HG03457 (cell line): ENCODE data around the gene EFCAB10.
"Not testable (repeated sequence)": the region's sequence is repeated elsewhere in the genome, so short reads cannot be mapped to it uniquely, and the experiment has no call there.

ENCODE experiments used
- ATAC-seq: cut with Tn5 transposase; IDR thresholded peaks from one replicate; pipeline ENCODE4 v1.9.1; 2021; ENCODE audit warnings: moderate number of reproducible peaks; ENCODE audit not compliant: unreplicated experiment

Gene EFCAB10

DNA sequence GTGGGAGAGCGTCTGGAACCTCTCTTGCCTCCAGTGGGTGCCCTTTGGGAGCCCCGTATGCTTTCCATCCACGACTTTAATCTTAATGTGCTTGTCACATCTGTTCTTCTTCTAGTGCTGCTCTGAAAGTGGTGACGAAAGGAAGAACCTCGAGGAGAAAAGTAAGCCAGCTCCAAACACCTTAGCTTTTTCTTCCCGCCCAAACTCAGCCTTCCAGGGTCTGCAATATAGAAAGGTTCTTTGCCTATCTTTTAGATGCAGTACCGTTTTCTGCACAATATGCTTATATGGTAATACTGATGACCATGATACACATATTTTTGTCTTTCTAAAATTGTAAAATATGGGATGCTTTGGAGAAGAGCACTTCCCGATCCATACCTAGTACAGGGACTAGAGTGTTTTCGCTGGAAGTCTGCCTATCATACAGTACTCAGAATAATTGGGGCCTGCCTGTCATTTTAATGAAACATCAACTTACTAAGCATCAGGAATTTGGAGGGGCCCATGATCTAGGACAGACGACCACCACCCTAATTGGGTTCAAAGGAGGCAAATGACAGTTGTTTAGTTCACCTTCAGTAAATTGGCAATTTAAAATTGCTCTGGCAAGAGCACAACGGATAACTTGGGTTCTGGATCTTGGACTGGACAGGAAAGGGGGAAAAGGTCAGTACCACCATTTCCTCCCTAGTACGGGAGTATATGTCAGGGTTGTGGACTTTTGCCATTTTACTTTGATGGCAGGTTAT is 48.4 kb downstream of the EFCAB10 start:
- ATAC-seq = no peak

DNA sequence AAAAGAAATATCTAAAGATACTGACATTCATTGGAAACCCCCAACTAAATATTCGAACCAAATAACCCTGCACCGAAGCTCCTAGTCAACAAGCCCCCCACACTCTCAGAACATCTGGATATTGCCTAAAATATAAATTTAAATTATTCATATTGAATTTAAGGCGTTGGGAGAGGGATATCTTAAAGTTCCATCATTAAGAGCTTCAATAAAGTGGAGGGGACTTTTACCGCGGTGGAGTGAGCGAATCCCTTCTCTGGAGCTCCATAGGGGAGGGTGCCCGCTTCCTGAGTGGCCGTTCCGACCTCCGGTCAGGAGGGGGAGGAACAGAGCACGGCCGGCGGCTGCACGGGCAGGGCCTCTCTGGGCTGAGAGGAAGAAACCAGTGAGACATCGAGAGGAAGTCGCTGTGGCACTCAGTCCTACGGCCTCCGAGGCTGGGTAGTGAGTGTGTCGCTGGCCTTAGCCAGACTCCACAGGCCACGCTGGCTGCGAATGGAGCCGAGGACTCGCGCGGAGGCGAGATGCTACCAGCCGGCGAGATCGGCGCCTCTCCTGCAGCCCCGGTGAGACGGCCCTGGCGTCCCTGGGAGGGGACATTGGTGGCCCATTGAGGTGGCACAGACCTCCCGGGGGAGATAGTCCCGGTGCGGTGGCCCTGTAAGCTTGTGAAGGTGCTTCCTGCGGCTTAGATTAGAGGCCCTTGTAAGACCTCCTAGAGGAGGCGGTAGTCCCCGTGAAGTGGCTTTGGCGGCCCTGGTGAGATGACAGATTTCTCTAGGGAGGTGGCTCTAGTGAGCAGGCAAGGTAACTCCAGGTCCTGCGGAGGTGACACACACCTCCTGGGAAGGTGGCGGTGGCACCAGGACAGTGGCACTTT is 49.3 kb downstream of the EFCAB10 start, which contains the start of gene RINT1:
TSS of gene RINT1 (plus strand) at position 410 of the 880 bp plus-strand sequence. CDS start at position 525, 115 bp downstream.
- ATAC-seq = peak; percentile 91

- no peak for ATAC-seq
Observed at GRCh38 chr7:105530546-105530945, 50.7 kb downstream of the EFCAB10 start.

DNA sequence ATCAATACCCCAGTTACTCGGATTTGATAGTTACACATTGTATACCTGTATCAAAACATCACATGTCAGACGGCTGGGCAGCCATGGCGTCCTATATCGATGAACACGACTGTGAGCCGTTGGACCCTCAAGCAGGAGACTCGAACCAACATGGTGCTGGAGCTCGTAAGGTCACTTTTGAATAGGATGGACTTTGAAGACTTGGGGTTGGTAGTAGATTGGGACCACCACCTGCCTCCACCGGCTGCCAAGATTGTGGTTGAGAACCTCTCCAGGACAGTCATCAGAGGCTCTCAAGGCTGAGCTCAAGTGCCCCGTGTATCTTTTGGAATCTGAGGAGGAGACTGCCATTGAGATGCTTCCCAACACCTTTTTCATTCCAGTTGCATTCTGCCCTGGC is 51.2 kb downstream of the EFCAB10 start:
- ATAC-seq = no peak

GRCh38 chr7:105527737-105528136 is 53.6 kb downstream of the EFCAB10 start:
- ATAC-seq = not testable (repeated sequence)

DNA sequence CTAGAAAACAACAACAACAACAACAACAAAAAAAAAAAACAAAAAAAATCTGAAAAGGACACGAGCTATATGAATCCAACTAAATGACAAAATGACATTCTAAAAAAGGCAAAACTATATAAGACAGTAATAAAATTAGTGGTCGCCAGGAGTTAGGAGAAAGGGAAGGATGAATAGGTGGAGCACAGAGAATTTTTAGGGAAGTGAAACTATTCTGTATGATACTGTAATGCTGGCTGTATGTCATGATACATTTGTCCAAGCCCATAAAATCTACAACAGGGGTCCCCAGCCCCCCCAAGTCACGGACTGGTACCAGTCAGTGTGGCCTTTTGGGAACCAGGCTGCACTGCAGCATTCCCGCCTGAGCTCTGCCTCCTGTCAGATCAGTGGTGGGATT is 56.5 kb downstream of the EFCAB10 start:
- no peak for ATAC-seq

DNA sequence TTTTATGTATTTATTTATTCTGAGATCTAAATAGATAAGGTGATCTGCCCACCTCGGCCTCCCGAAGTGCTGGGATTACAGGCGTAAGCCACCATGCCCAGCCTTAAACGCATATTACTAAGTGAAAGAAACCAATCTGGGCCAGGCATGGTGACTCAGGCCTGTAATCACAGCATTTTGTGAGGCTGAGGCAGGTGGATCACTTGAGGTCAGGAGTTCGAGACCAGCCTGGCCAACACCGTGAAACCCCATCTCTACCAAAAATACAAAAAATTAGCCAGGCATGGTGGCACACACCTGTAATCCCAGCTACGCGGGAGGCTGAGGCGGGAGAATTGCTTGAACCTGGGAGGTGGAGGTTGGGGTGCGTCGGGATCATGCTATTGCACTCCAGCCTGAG is 56.9 kb downstream of the EFCAB10 start:
- ATAC-seq = not testable (repeated sequence)

- ATAC-seq = peak; percentile 73
Observed at GRCh38 chr7:105521717-105522463, 59.4 kb downstream of the EFCAB10 start, which contains the start of gene PUS7. Gene PUS7 (minus strand): TSS chr7:105522271. CDS start chr7:105508512, 13,759 bp downstream.

DNA sequence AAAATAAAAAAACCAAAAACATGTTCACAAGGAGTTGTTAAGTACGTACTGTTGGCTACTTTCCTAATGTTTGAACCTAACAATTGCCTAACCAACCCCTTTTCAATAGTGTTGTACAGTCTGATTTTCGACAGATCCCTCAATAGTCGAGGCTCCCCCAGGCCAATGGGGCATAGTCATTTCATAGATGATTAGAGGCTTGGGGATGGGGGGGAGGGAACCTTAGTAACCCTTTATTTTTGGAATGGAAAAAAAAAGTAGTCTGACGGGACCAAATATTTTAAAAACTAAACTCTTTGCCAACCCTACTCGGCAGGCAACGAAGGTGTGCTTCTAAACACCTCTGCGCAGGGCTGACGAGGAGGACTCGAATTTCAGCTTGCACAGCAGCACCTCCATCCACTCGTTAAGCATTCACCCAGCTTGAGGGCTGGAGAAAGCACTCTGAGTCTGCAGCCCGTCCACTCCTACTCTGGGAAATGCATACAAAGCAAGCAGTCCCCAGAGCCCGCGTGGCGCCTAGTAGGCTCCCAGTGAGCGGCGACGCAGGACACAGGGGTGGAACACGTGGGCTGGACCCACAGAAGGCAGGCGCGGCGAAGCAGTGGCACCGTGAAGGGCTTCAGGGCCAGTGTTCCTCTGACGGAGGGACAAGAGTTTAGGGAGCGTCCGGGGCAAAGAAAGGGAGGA is 60.1 kb downstream of the EFCAB10 start:
- peak; percentile 31 for ATAC-seq

GRCh38 chr7:105520620-105521019 is 60.7 kb downstream of the EFCAB10 start:
- not testable (repeated sequence) for ATAC-seq

GRCh38 chr7:105519353-105519752 is 61.9 kb downstream of the EFCAB10 start:
- ATAC-seq = no peak

DNA sequence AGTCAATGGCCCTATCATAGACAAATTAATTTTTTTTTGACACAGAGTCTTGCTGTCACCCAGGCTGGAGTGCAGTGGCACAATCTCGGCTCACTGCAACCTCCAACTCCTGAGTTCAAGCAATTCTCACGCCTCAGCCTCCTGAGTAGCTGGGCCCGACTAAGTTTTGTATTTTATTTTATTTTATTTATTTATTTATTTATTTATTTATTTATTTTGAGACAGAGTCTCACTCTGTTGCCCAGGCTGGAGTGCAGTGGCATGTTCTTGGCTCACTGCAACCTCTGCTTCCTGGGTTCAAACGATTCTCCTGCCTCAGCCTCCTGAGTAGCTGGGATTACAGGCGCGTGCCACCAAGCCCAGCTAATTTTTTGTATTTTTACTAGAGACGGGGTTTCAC is 65.7 kb downstream of the EFCAB10 start:
- ATAC-seq = not testable (repeated sequence)
